HG03039 (cell line): ENCODE results near the gene CLPTM1.
"Not testable (repeated sequence)": the region's sequence is repeated elsewhere in the genome, so short reads cannot be mapped to it uniquely, and the experiment has no call there.

Experiments used
- ATAC-seq: cut with Tn5 transposase; IDR thresholded peaks from one replicate; pipeline ENCODE4 v1.9.1; 2021; ENCODE audit warnings: mild to moderate bottlenecking, moderate library complexity; ENCODE audit not compliant: unreplicated experiment

The CLPTM1 gene

GRCh38 chr19:44939668-44940067, 15.5 kb upstream of the CLPTM1 start:
- no peak for ATAC-seq

- ATAC-seq: no peak
These were observed 13.1 kb upstream of the CLPTM1 start, which contains the start of gene APOC4 for GRCh38 chr19:44942067-44942571. Gene APOC4, plus strand, starts transcription at chr19:44942237. Its CDS starts 41 bp downstream, at chr19:44942278.

GRCh38 chr19:44943801-44944249, 11.4 kb upstream of the CLPTM1 start:
- ATAC-seq: peak; percentile 62

DNA sequence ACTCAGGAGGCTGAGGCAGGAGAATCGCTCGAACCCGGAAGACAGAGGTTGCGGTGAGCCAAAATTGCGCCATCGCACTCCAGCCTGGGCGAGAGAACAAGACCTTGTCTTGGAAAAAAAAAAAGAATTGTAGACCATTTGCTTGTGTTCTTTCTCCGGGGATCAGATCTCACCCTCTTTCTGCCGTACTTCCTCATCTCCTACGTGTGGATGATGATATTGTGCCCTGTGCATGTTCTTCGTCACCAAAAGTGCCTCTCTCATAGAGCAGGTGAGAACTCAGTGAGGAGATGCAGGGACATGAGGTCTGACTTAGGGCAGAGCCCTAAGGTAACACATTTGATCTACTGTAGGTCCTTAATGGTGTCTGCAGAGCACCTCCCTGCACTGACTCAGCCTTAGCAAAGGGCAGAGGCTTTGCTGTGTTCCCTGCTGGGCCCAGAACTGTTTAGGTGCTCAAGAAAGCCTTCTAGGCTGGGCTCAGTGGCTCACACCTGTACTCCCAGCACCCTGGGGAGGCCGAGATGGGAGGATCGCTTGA, 8.1 kb upstream of the CLPTM1 start:
- ATAC-seq: no peak

DNA sequence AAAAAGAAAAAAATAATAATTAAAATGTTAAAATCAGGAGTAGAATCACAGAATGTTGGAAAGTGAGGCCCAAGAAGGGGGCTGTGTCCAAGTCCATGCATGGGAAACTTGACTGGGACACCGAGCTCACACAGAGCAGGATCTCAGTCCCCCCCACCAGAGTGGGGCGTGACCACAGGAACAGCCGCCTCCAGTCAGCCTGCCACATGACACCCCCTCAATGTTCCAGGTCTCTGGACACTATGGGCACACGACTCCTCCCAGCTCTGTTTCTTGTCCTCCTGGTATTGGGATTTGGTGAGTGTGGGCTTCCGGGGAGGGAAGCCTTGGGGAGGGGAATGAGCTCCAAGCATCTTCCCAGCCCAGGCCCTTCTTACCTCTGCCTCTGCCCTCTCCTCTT, 6.9 kb upstream of the CLPTM1 start:
- ATAC-seq: no peak

DNA sequence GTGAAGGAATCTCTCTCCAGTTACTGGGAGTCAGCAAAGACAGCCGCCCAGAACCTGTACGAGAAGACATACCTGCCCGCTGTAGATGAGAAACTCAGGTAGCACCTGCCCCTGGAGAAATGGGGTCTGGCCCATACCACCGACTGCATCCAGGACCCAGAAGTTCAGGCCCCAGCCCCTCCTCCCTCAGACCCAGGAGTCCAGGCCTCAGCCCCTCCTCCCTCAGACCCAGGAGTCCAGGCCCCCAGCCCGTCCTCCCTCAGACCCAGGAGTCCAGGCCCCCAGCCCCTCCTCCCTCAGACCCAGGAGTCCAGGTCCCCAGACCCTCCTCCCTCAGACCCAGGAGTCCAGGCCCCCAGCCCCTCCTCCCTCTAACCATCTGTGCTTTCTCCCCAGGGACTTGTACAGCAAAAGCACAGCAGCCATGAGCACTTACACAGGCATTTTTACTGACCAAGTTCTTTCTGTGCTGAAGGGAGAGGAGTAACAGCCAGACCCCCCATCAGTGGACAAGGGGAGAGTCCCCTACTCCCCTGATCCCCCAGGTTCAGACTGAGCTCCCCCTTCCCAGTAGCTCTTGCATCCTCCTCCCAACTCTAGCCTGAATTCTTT, 6.3 kb upstream of the CLPTM1 start:
- ATAC-seq: no peak

DNA sequence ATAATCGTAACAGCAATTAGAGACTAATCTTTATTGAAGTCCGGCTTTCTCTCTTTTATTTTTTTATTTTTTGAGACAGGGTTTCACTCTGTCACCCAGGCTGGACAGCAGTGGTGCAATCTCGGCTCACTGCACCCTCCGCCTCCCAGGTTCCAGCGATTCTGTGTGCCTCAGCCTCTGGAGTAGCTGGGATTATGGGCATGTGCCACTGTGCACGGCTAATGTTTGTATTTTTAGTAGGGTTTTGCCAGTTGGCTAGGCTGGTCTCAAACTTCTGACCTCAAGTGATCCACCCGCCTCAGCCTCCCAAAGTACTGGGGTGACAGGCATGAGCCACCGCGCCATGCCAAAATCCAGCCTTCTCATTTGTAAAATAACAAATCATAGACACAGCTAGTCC, 5.6 kb upstream of the CLPTM1 start:
- no peak for ATAC-seq

GRCh38 chr19:44951179-44952159, 3.7 kb upstream of the CLPTM1 start:
- ATAC-seq: no peak

GRCh38 chr19:44954278-44954648, 917 bp upstream of the CLPTM1 start:
- no peak for ATAC-seq

DNA sequence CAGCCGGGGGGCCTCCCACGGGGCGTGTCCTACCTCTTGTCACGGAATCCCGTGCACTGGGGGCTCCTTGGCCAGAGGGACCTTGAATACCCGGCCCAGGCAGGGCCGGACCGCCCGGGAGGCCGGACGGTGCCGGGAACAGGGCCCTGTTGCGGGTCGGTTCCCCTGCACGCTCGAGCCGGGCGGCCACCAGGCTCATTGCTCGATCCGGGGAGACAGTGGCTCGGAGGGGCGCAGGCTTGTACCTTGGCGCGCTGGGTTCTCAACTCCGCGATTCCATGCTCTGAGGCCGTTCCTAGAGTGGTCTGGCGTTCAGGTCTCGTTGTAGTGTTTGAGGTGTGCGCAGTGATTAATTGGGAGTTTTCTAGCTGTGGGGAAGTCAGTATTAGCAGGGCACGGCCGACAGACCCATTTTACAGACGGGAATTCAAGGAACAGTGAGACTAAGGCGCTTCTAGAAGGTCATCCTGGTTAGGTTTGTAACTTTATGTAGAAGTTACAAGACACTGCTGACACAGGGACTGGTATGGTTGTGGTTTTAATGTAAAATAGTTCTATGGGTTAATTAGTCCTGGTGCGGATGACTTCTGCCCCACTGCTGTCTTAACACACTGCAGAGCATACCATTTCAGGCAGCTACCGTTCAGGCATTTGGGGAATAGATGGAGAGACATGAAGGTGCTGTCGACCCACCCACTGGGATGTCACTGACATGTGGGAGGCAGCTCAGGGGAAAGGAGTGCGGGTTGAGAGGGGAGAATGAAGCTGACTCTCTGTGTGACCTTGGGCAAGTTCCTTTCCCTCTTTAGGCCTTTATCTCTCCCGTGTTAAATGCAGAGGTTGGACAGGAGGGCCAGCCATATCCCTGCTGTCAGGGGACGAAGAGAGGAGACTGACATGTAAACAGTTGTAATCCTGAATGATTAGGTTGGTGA, 592 bp downstream of the CLPTM1 start:
- ATAC-seq: peak; percentile 25

DNA sequence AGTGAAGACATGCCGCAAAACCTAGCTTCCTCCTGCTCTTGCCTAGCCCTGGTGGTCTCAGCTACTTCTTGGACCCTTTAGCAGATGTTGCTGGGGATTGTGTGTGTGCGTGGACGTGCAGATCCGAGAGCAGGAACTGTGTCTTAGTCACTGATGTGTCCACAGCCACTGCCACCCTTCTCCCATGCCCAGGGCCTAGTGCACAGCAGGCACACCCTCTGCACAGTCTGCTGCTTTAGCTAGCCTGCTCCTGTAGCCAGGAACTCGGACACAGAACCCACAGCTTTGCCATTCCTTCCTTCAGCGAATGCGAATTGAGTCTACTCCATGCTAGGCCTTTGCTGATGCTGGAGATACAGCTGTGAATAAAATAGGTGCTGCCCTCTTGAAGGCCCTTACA, 2.3 kb downstream of the CLPTM1 start:
- no peak for ATAC-seq

- no peak for ATAC-seq
These were observed 2.9 kb downstream of the CLPTM1 start for GRCh38 chr19:44958090-44958489.

DNA sequence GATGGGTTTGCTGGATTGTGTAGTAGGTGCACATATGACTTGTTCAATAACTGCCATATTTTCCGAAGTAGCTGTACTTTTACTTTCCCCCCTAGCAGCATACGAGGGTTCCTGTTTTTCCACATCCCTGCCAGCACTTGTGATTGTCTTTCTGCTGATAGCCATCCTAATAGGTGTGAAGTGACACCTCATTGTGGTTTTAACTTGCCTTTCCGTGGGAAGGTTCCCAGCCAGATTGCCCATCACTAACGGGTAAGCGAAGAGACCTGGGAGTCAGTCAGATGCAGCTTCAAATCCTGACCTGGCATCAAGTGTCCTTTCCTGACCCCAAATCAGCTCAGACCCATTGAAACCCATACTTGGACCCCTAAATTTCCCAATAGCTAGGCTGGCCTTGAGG, 4.5 kb downstream of the CLPTM1 start:
- no peak for ATAC-seq

DNA sequence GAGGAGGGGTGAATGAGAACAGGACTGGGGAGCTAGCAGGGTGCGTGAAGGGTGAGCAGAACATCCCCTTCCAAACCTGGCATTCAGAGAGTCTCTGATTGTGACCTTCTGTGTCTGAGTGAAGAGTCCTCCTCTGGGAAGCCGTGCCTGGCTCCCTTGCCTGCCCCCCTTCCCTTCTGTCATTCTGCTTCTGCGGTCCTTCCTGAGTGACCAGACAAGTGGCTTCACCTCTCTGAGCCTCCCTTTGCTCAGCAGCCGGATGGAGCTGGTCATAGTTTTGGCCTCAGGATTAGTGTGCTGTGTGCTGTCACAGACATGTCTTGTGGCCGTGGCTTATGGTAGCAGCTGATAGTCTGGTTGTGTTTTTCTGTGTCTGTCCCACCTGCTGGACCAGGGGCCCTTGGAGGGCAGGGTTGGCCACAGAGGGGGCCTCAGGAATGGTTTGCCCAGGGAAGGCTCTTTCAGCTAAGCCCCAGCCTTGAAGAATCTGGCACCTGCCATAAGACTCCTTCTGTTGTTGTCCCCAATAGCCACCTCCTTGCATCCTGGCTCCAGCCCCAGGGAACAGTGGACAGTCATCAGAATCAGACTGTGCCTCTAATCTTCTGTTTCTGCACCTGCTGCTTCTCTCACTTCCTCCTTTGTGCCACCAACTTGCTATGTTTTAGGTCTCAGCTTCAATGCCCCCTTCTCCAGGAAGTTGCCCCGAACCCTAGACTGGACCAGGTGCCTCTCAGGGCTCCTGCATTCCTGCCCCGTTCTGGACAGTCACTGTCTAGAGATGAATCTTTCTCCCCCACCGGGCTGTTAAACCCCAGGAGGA, 5.9 kb downstream of the CLPTM1 start:
- no peak for ATAC-seq

GRCh38 chr19:44961821-44962220, 6.6 kb downstream of the CLPTM1 start:
- ATAC-seq: no peak

DNA sequence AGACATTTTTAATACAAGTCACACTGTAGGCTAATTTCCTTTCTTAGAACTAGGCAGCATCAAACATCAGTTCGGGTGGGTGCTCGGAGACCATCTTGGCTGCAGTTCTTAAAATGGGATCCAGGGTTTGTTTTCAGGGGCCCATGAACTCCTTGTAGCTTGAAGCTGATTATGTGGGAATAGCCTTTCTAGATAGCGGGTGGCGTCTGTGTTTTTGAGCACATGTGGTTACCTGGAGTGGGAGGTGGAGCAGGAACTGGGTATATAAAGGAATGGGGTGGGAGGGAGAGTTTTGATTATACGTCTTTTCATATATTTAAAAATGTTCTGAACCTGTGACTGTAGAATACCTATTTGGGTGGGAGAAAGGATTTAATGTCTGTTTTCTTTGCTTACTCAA, 12.9 kb downstream of the CLPTM1 start:
- no peak for ATAC-seq

- no peak for ATAC-seq
These were observed 13.5 kb downstream of the CLPTM1 start for GRCh38 chr19:44968670-44969069.

GRCh38 chr19:44969437-44969836, 14.3 kb downstream of the CLPTM1 start:
- ATAC-seq: no peak

DNA sequence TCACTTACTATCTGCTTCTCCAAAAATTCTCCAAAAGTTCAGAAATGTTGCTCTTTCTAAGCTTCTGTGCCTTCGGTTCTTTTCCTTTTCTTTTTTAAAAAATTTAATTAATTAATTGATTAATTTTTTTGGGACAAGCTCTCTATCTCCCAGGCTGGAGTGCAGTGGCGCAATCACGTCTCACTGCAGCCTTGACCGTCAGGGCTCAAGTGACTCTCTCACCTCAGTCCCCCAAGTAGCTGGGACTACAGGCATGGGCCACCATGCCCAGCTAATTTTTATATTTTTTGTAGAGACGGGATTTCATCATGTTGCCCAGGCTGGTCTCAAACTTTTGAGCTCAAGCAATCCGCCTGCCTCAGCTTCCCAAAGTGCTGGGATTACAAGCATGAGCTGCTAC, 16.3 kb downstream of the CLPTM1 start:
- not testable (repeated sequence) for ATAC-seq

DNA sequence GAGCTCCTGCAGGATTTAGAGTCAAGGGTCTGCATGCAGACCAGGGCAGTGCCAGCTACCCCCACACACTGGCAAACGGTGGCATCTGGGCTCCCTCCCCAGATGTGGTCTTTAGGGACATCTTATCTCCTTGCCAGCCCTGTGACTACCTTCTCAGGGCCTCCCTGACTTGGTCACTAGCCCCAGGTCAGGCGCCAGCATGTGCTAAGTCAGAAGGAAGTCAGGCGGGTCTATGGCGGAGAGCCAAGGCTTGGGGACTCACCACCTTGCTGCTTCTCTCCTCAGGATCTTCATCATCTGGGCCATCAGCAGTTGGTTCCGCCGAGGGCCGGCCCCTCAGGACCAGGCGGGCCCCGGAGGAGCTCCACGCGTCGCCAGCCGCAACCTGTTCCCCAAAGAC, 17.6 kb downstream of the CLPTM1 start:
- ATAC-seq: no peak
